Caki2 (cell line): ENCODE measurements around the gene MEX3D. TPM values are rescaled to one million over a fixed set of nuclear protein-coding genes. Genes with fewer than 3 reads are reported as not detected.

Source experiments
- DNase-seq: peaks from one replicate; pipeline ENCODE4 v3.0.0-alpha.2; 2015; ENCODE audit warnings: low read depth
- in situ Hi-C: cut with HindIII; loops from 2 replicates; pipeline ENCODE4 v1.10.0; 2016; ENCODE audit warnings: low sequenced_read_pairs, low pct_unique_long_range_greater_than_20kb, mixed read lengths
- total RNA-seq: library from RNA; depleted of rRNA; stranded (reverse); fragments of >200 nt; shearing (Covaris generic); gene quantifications from 2 replicates; pipeline ENCODE4 v1.2.3, GENCODE V29; 2014; ENCODE audit warnings: low replicate concordance; rRNA removed

Gene MEX3D
- total RNA-seq, 1 experiment from 2014 or later, result 67.4 TPM

DNA sequence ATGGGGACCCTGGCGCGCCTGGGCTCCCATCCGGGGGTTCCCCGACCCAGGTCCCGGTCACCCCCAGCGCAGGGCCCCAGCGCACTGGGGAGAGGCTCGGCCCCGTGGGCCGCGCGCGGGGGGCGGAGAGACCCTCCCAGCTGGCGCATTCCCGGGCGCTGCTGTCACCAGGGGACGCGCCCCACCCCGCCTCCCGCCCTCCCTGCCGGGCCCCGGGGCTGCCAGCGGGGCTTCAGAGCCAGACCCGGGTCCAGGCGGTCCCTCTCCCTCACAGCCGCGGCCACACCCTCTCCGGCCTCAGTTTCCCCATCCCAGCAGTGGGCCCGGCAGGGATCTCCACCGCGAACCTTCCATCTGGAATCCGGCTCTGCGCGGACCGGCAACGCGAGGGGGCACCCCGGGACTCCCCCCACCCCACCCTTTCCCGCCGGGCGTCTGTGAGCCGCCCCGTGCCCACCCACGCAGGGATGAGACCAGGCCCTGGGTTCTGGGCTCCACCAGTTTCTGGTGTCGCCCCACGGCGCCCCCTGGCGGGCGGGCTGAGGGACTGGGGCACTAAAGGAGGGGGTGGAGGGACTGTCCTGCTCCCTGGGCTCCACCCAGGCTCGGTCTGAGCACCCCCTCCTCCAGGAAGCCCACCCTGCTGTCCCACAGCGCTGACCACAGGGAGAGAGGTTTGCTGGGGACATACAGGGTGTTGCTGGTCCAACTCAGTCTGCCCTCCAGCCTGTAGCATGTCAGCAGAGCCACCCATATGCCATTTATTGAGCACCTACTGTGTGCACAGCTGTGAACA lies 54.4 kb downstream of the MEX3D start:
- in situ Hi-C loops, result no loop called here
- no peak for DNase-seq

DNA sequence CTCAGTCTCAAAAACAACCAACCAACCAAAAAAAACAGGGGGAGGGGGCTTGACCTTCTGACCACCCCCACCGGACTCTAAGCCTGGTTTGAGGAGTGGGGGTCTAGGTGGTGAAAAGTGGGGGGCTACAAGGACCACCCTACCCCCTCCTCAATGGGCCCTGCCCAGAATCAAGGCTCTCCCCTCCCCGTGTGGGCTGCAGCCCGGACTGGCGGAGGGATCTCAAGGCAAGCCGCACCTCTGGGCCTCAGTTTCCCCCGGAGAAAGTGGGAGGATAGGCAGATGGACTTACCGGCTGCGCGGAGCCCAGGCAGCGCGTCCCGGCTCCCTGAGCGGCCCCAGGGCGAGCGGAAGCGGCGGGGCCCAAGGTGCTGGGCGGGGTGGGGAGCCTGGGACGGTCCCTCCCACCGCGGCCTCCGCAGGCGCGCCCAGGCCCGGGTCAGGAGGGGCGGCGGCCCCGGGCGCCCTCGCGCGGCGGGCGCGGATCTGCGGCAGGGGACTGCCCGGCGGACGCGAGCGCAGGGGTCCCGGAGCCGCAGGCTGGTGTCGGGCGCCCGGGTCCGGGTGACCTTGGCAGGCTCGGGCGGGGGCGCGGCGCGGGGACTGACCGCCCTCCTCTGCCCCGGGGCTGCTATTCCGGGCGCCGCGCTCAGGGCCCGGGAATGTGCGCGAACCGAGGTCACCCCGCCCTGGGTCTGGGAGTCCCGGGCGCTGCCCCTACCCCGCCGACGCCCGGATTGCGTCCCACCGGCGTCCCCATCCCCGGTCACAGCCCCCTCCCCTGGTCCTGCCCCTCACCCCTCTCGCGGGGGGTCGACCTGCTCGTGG lies 55.2 kb downstream of the MEX3D start, which contains the start of gene ADAMTSL5:
Gene ADAMTSL5 (minus strand): TSS at position 349 of the 828 bp plus-strand sequence. CDS start 2,076 bp downstream, outside the sequence.
- no peak for DNase-seq
- in situ Hi-C loops, result no loop called here

DNA sequence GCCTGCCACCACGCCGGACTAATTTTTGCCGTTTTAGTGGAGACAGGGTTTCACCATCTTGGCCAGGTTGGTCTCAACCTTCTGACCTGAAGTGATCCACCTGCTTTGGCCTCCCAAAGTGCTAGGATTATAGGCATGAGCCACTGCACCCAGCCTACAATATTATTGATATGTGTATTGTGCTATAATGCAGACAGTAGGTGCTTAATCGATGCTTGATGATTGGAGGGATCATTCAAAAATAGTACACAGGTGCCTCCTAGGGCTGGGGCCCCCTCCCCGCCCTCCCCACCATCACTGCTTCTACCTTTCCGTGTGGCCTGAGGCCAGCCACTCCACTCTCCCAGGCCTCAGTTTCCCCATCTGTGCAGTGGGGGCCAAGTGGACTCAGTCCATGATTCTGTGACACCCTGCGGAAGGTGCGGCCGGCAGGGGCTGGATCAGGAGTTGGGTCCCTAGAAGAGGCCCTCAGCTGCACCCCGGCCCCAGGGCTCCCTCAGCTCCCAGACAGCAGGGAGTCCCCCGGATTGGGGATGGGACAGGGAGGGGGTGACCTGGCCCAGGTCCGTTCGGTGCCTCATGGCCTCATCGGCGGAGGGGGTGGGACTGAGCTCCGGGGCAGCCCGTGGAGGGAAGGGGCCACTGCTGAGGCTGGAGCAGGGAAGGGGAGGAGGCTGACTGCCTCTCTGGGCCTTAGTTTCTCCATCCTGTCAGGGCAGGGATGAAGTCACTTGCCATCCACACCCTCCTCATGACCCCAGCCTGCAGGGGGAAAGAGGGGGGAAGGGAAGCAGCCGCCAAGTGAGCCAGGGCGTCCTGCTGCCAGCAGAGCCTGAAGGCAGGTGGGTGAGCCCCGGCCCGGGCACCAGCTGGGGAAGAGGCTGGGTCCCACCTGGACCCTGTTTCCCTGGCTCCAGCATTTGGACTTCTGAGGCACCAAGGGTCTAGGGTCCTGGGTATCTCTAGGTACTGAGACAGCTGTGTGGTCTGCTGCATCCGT lies 56.5 kb downstream of the MEX3D start:
- no peak for DNase-seq
- in situ Hi-C loops, result no loop called here

DNA sequence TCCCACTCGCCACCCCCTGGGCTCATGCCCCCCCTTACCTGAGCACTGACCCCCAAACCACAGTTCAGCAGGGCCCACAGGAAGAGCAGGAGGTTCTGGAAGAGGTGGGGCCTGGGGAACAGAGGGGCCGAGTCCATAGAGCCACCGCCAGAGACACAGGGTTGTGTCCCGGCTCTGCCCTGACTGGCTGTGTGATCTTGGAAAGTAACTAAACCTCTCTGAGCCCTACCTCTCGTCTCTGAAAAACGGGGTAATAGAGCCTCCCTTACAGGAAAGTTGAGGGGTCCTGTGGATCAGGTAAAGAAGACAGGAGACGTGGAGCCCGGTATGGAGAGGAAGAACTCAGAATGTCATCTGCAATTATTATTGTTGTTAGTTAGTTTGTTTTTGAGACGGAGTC lies 57.3 kb downstream of the MEX3D start:
- in situ Hi-C loops, result no loop called here
- DNase-seq, result no peak

DNA sequence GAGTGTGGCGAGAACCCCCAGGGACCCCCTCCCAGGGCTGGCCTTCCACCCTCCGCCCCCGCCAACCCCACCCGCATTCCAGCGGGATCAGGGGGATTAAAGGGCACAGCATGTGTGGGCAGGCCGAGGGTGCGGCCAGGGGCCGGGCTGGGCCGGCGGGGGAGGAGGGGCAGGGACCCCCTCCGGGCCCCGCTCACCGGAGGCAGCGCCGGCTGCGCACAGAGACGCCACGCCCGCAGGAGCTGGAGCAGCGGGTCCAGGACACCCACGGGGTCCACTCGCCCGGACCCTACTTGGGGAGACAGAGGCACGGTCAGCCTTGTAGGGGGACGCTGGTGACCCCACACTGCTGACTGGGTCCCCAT lies 57.7 kb downstream of the MEX3D start:
- no peak for DNase-seq
- in situ Hi-C loops, result no loop called here

DNA sequence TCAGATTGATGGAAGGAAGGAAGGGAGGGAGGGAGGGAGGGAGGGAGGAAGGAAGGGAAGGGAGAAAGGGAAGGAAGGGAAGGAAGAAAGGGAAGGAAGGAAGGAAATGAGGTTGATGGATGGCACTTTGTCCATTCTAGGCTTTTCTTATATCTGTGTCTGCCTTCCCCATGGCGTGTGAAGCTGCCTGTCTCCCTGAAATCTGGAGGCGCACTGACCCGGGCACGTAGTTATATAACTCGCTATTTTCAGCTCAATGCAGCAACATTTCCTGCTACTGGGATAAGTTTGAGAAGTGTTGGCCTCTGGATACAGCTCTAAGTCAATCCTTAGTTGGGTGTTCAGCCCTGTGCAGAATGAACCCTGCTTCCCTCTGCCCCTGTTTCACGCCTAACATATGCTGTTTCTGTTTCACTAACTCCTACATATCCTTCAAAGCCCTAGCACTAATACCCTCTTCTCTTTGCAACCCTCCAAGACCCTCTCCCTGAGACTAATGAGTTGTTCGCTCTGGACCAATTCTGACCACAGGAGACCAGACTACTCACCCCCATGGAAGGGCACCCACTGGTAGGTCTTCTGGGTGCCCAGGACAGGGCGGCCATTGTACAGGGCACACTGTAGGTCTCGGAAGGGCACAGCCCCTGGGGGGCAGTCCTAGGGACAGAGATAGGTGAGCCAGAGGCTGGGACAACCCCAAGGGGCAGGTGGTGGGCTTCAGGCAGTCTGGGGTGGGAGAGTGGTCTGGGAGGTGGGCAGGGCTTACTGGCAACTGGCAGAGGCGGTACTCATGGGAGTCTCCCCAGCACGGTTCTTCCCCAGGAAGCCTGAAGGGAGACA lies 58.3 kb downstream of the MEX3D start:
- in situ Hi-C loops, result no loop called here
- DNase-seq, result no peak

DNA sequence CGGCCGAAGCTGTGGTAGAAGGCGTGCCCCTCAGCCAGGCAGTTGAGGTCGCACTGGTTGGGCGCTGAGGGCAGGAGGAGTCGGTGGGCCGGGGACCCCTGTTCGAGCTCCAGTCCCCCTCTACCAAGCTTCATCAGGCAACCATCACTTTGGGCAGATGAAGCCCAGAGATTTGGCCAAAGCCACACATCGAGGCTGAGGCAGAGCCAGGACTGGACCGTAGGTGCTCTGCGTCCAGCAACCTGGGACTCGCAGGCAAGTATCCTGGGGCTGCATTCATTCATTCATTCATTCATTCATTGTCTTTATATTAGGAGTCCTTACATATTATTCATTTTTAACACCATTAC lies 59.6 kb downstream of the MEX3D start:
- in situ Hi-C loops, result no loop called here

DNA sequence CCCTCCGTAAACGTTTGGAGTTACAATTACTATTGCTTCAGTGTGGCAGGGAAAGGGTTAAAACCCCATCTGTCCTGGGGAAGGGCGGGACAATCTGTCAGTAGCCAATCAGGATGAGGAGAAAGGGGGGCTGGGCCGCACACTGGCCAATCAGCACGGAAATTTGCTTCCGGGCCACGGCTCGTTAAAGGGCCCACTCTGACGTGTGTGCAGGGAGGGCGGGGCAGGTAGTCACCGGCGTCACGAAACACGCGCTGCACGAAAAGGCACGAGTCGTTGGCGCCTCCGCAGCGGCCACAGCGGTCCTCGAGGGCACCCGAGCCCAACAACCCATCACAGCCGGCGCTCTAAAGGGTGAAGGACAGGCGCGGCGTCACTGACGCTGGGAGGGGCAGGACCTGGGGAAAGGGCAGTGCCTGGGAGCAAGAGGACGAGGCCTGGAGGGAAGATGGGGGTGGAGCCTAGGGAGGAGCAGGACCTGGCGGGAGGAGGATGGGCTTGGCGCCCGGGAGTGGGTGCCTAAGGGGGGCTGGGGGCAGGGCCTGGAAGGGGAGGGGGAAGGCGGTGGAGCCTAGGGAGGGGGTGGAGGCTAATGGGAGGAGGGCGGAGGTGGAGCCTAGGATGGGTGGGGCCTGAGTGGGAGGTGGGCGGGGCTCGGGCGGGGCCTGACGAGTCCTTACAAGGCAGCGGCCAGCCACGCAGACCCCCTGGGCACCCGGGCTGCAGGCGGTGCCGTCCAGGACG lies 60.2 kb downstream of the MEX3D start:
- peak; percentile 94 for DNase-seq
- in situ Hi-C loops, result no loop called here

More for the DNA sequence above, 59.6 kb downstream of the MEX3D start:
- DNase-seq, result peak; percentile 40

DNA sequence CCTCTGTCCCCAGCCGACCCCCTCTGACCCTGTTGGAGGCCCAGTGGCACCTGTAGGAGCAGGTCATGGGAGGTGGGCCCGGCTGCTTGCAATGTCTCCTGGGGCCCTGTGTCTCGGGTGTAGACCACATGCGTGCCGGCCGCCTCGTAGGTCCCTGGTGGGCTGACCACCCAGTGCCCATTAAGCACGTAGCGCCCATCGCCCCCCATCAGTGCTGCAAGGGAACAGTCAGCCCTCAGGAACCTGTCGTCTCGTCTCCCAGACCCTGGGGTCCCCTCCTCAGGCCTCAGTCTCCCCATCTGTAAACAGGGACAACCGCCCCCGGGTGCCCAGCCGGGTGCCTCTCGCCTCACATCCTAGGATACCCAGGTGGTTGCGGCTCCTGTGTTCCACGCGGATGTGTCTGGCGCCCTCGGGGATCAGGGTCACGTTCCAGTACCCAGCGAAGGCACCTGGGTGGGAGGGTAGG lies 60.9 kb downstream of the MEX3D start:
- in situ Hi-C loops, result no loop called here

DNA sequence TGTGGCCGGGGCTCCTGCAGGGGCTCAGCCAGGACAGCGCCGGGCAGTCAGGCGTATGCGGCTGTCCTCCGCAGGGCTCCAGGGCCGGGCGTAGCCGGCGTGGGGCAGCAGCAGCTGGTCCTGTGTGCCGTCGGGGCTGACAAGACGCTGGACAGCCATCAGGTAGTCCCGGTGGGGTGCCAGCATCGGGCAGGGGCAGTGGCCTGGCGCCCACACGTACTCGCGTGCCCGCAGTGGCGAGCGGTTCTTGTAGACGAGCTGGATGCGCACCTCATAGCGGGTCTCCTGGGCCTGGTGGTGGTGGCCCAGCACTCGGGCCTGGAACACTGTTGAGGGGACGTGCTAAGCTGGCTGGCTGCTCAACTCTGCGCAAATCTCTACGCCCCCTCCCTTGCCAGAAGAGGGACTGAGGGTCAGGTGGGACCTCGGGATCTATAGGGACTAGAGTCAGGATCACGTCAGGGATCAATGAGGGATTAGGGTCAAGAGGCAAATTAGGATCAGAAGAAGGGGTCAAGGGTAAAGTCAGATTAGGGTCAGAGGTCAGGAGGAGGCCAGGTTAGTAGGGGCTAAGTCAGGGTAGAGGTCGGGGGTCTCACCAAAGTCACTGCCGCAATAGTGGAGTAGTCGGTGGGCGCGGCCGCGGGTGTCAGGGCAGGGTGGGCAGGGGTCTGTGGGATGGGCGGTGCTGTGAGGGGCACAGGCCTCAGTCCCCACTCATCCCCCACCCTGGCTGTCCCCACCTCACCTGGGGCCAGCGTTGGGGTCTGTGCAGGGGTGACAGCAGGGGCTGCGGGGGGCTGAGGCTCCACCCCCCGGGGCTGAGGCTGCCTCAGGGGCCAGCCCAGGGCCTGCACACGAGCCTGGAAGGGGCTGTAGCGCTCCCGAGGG lies 61.9 kb downstream of the MEX3D start:
- in situ Hi-C loops, result no loop called here
- DNase-seq, result no peak

More for the DNA sequence above, 60.9 kb downstream of the MEX3D start:
- DNase-seq, result no peak

DNA sequence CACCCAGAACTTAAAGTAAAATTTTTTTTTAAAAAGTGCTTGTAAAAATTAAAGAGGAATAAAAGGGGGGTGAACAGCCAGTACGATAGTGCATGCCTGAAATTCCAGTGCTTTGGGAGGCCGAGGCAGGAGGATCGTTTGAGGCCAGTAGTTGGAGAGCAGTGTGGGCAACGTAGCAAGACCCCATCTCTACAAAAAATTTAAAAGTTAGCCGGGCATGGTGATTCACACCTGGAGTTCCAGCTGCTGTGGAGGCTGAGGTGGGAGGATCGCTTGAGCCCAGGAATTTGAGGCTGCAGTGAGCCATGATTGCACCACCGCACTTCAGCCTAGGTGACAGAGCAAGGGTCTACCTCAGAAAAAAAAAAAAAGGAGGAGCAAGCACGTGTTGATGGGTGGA lies 63.1 kb downstream of the MEX3D start:
- no peak for DNase-seq
- in situ Hi-C loops, result no loop called here

Other genes starting within 250 kb of the MEX3D start
- gene NDUFS7, start 184.4 kb downstream of the MEX3D start, total RNA-seq, result 43.2 and 58.6 TPM in 2 replicates
- 25.5 and 68.1 TPM in 2 replicates for gene GAMT, start 166.8 kb downstream of the MEX3D start, total RNA-seq
- gene DAZAP1, start 160.7 kb downstream of the MEX3D start, total RNA-seq, result 80.1 and 97.4 TPM in 2 replicates
- gene RPS15, start 129.9 kb downstream of the MEX3D start, total RNA-seq, result 347 and 450 TPM in 2 replicates
- gene APC2, start 118.2 kb downstream of the MEX3D start, total RNA-seq, result not detected in 2 replicates
- gene C19orf25, start 89.1 kb downstream of the MEX3D start, total RNA-seq, result 28.0 and 29.1 TPM in 2 replicates
- 2.1 and 3.0 TPM in 2 replicates for gene PCSK4, start 78.0 kb downstream of the MEX3D start, total RNA-seq
- gene REEP6, start 77.1 kb downstream of the MEX3D start, total RNA-seq, result 4.1 and 7.4 TPM in 2 replicates
- gene ADAMTSL5, start 55.3 kb downstream of the MEX3D start, total RNA-seq, result not detected in 2 replicates
- gene PLK5, start 44.2 kb downstream of the MEX3D start, total RNA-seq, result not detected in 2 replicates
- 65.2 and 100 TPM in 2 replicates for gene MBD3, start 24.5 kb upstream of the MEX3D start, total RNA-seq
- gene UQCR11, start 37.1 kb upstream of the MEX3D start, total RNA-seq, result 97.2 and 105 TPM in 2 replicates
- 40.2 and 65.0 TPM in 2 replicates for gene TCF3, start 84.3 kb upstream of the MEX3D start, total RNA-seq
- gene ONECUT3, start 185.2 kb upstream of the MEX3D start, total RNA-seq, result not detected in 2 replicates
- gene ATP8B3, start 244.0 kb upstream of the MEX3D start, total RNA-seq, result 5.3 and 11.9 TPM in 2 replicates